SU-DHL-6 (cell line): ENCODE measurements around the gene CUTA.
"Not testable (repeated sequence)": the region's sequence is repeated elsewhere in the genome, so short reads cannot be mapped to it uniquely, and the experiment has no call there.

Experiments
- H2AFZ ChIP-seq: fragments of 200-600 bp; sonication (generic); 2 replicates; pipeline ENCODE4 v1.6.1; 2014; ENCODE audit warnings: low read depth, mild to moderate bottlenecking, moderate library complexity, mixed read lengths, antibody characterized with exemption, low read length; ENCODE audit not compliant: severe bottlenecking
- H3F3A ChIP-seq: fragments of 200-600 bp; shearing (Covaris generic); 2 replicates; pipeline ENCODE4 v1.6.0; 2016; ENCODE audit warnings: antibody characterized with exemption, mild to moderate bottlenecking; ENCODE audit not compliant: insufficient read depth
- H3K27ac ChIP-seq: fragments of 200-600 bp; sonication (generic); 2 replicates; pipeline ENCODE4 v1.5.1; 2016; ENCODE audit warnings: low read depth, mild to moderate bottlenecking, low read length, moderate library complexity, mixed read lengths
- H3K27me3 ChIP-seq: fragments of 200-600 bp; sonication (generic), shearing (Covaris generic); 2 replicates; pipeline ENCODE4 v1.6.0; 2014; ENCODE audit warnings: mild to moderate bottlenecking, low read length
- H3K36me3 ChIP-seq: fragments of 200-600 bp; sonication (generic); 2 replicates; pipeline ENCODE4 v1.6.1; 2014; ENCODE audit warnings: mild to moderate bottlenecking, low read length, mixed read lengths
- H3K4me2 ChIP-seq: fragments of 300-600, 200-600 bp; shearing (Covaris generic), sonication (generic); 2 replicates; pipeline ENCODE4 v1.6.0; 2014; ENCODE audit warnings: low read length, low read depth, mild to moderate bottlenecking; ENCODE audit not compliant: poor library complexity, severe bottlenecking
- H3K4me3 ChIP-seq: fragments of 200-600 bp; sonication (generic); 2 replicates; pipeline ENCODE4 v1.5.1; 2014; ENCODE audit warnings: antibody characterized with exemption, low read length, mild to moderate bottlenecking, mixed read lengths; ENCODE audit not compliant: insufficient read depth, poor library complexity, severe bottlenecking
- H3K79me2 ChIP-seq: fragments of 200-600 bp; sonication (generic); 2 replicates; pipeline ENCODE4 v1.6.1; 2014; ENCODE audit warnings: mild to moderate bottlenecking, low read length, moderate library complexity; ENCODE audit not compliant: insufficient read depth
- H3K9ac ChIP-seq: fragments of 200-600 bp; sonication (generic); 2 replicates; pipeline ENCODE4 v1.7.0; 2014; ENCODE audit warnings: mild to moderate bottlenecking, low read length
- H3K9me2 ChIP-seq: fragments of 200-600 bp; sonication (generic); replicated peaks from 2 replicates; pipeline ENCODE4 v1.6.1; 2014; ENCODE audit warnings: low read length; ENCODE audit not compliant: insufficient read depth
- H3K9me3 ChIP-seq: fragments of 200-600 bp; sonication (generic); 2 replicates; pipeline ENCODE4 v1.6.1; 2014; ENCODE audit warnings: low read length, mixed read lengths; ENCODE audit not compliant: insufficient read depth
- H4K20me1 ChIP-seq: fragments of 200-600 bp; sonication (generic); 2 replicates; pipeline ENCODE4 v1.6.1; 2014; ENCODE audit warnings: low read depth, mild to moderate bottlenecking, antibody characterized with exemption, low read length, moderate library complexity, mixed read lengths
- CTCF ChIP-seq: fragments of 200-600 bp; sonication (generic); IDR thresholded peaks from one replicate; pipeline ENCODE4 v1.5.1; 2017; ENCODE audit warnings: antibody characterized with exemption, mild to moderate bottlenecking, low read length, moderate library complexity; ENCODE audit not compliant: insufficient read depth, poor library complexity, severe bottlenecking
- EZH2phosphoT487 ChIP-seq: fragments of 200-600 bp; sonication (generic), shearing (Covaris generic); conservative IDR thresholded peaks from 2 replicates; pipeline ENCODE4 v1.6.1; 2018; ENCODE audit warnings: mild to moderate bottlenecking, antibody characterized with exemption, low read length, moderate library complexity, mixed read lengths

CUTA gene

GRCh38 chr6:33372526-33373123 is 45.3 kb downstream of the CUTA start:
- no peak overlapping the region for H3K27ac ChIP-seq
- TF ChIP-seq EZH2phosphoT487 = no peak
- TF ChIP-seq CTCF = no peak
- H2AFZ ChIP-seq = no peak overlapping the region
- no peaks in the 10 kb centered on the region for H3K9me2 ChIP-seq
- no peaks in the 10 kb centered on the region for H3K79me2 ChIP-seq
- no peak overlapping the region for H3K4me2 ChIP-seq
- H3K4me3 ChIP-seq = no peak overlapping the region
- no peaks in the 10 kb centered on the region for H3F3A ChIP-seq
- no peaks in the 10 kb centered on the region for H3K27me3 ChIP-seq
- H4K20me1 ChIP-seq = no peaks in the 10 kb centered on the region
- no peaks in the 10 kb centered on the region for H3K9me3 ChIP-seq
- H3K9ac ChIP-seq = no peak overlapping the region
- no peaks in the 10 kb centered on the region for H3K36me3 ChIP-seq

GRCh38 chr6:33371901-33372300 is 46.0 kb downstream of the CUTA start:
- H3K27me3 ChIP-seq, H3K4me2 ChIP-seq, H3K4me3 ChIP-seq, H2AFZ ChIP-seq, H3K9ac ChIP-seq, H3K27ac ChIP-seq, H3K36me3 ChIP-seq, H3K79me2 ChIP-seq, H3K9me3 ChIP-seq, H4K20me1 ChIP-seq, H3K9me2 ChIP-seq, H3F3A ChIP-seq: not testable (repeated sequence)

- not testable (repeated sequence) for H3K27ac ChIP-seq, H3K27me3 ChIP-seq, H4K20me1 ChIP-seq, H3F3A ChIP-seq, H3K4me2 ChIP-seq, H3K9me3 ChIP-seq, H3K79me2 ChIP-seq, H2AFZ ChIP-seq, H3K4me3 ChIP-seq, H3K36me3 ChIP-seq, H3K9me2 ChIP-seq, H3K9ac ChIP-seq
These were observed 50.2 kb downstream of the CUTA start for GRCh38 chr6:33367715-33368025.

DNA sequence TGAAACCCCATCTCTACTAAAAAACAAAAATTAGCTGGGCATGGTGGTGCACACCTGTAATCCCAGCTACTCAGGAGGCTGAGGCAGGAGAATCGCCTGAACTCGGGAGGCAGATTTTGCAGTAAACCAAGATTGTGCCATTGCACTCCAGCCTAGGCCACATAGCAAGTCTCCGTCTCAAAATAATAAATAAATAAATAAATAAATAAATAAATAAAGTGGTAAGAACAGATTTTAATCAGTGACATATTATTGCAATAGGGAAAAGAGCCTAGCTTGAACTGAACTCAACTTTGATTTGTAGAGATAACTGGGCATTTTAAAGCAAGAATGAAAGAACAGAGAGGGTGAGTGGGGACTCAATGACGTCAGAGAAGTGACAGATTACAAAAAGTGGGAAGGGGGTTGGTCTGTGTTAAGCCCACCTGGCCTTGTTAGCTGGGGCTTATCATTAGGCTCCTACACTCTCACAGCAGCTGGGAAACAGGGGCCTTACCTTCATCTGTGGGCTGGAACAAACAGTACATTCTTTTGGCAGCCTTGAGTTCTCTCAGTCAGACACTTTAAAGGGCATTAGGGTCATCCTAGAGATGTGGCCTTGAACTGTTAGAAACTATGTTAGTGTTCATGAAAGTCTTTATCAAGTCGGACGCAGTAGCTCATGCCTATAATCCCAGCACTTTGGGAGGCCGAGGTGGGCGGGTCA is 50.7 kb downstream of the CUTA start:
- Histone ChIP-seq H3K4me3 (no peak overlapping the region), H4K20me1 (no peaks in the 10 kb centered on the region), H3K36me3 (no peaks in the 10 kb centered on the region), H3K27ac (no peak overlapping the region), H3K4me2 (no peak overlapping the region), H3K79me2 (no peaks in the 10 kb centered on the region), H3K9ac (no peak overlapping the region), H3K27me3 (no peaks in the 10 kb centered on the region), H3K9me2 (no peaks in the 10 kb centered on the region), H3F3A (no peaks in the 10 kb centered on the region), H2AFZ (no peak overlapping the region), H3K9me3 (no peaks in the 10 kb centered on the region)
- no peak for TF ChIP-seq CTCF
- no peak for TF ChIP-seq EZH2phosphoT487
